ENCODE results near the gene PLEKHA8.
"Not testable (repeated sequence)": the region's sequence is repeated elsewhere in the genome, so short reads cannot be mapped to it uniquely, and the experiment has no call there.

Gene PLEKHA8

DNA sequence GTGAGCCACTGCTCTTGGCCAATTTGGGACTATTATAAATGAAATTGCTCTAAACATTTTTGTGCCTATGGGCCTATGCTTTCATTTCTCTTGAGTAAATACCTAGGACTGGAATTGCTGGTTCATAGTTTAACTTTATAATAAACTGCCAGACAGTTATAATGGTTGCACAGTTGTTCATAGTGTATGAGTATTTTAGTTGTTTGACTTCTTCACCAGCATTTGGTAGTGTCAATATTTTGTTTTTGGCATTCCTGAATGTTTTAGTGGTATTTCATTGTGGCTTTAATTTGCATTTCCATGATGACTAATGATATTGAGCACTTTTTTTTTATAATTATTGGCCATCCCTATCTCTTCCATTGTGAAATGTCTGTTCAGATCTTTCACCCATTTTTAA is 29.5 kb downstream of the PLEKHA8 start:
- intact Hi-C loops (cut with micrococcal nuclease), result no loop called here
- no peaks in the 10 kb centered on the region for H3K27me3 Mint-ChIP-seq
- H3K4me1 Mint-ChIP-seq (ENCODE audit: low read depth), result peaks cover 6% of the 10 kb centered on the region
- no peak overlapping the region for H3K4me3 Mint-ChIP-seq
- peaks cover 46% of the 10 kb centered on the region for H3K36me3 Mint-ChIP-seq (ENCODE audit: low read depth)
- H3K9me3 Mint-ChIP-seq, result no peaks in the 10 kb centered on the region
- no peak overlapping the region for H3K27ac Mint-ChIP-seq

GRCh38 chr7:30061786-30062185 is 33.6 kb downstream of the PLEKHA8 start:
- not testable (repeated sequence) for H3K4me3 Mint-ChIP-seq; H3K27me3 Mint-ChIP-seq; H3K9me3 Mint-ChIP-seq; H3K4me1 Mint-ChIP-seq (ENCODE audit: low read depth); H3K27ac Mint-ChIP-seq
- H3K36me3 Mint-ChIP-seq (ENCODE audit: low read depth), result peaks cover 39% of the 10 kb centered on the region
- intact Hi-C loops (cut with micrococcal nuclease), result loop anchor here (5.0 kb wide), 3 partner anchors 114 to 424 kb away; no protein-coding TSS in a partner anchor

DNA sequence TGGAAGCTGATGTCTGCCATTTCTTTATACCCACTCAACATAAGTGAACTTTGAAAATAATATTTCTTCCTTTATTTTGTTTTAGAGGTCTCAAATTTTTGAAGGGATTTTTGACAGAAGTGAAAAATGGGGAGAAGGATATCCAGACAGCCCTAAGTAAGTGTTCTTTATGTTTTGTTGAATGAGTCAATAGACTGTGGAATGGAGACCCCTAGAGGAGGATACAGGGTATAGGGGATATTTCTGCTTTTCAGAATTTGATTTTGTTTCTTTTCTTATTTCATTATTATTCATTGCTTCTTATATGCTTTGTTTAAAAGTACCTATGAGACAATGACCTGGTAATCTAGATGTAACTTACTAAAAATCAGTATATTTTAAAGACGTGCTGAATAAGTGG is 34.4 kb downstream of the PLEKHA8 start:
- peaks cover 34% of the 10 kb centered on the region for H3K36me3 Mint-ChIP-seq (ENCODE audit: low read depth)
- no peaks in the 10 kb centered on the region for H3K9me3 Mint-ChIP-seq
- no peak overlapping the region for H3K4me3 Mint-ChIP-seq
- intact Hi-C loops (cut with micrococcal nuclease), result loop anchor here (5.0 kb wide), 3 partner anchors 115 to 425 kb away; no protein-coding TSS in a partner anchor
- no peaks in the 10 kb centered on the region for H3K27me3 Mint-ChIP-seq
- H3K27ac Mint-ChIP-seq, result no peak overlapping the region
- H3K4me1 Mint-ChIP-seq (ENCODE audit: low read depth), result peaks cover 6% of the 10 kb centered on the region

GRCh38 chr7:30065746-30066145 is 37.5 kb downstream of the PLEKHA8 start:
- H3K27me3 Mint-ChIP-seq, result no peaks in the 10 kb centered on the region
- no peaks in the 10 kb centered on the region for H3K9me3 Mint-ChIP-seq
- H3K4me3 Mint-ChIP-seq, result no peak overlapping the region
- peaks cover 10% of the 10 kb centered on the region for H3K4me1 Mint-ChIP-seq (ENCODE audit: low read depth)
- H3K36me3 Mint-ChIP-seq (ENCODE audit: low read depth), result peaks cover 36% of the 10 kb centered on the region
- H3K27ac Mint-ChIP-seq, result no peak overlapping the region
- intact Hi-C loops (cut with micrococcal nuclease), result no loop called here

GRCh38 chr7:30066687-30067086 is 38.5 kb downstream of the PLEKHA8 start:
- H3K36me3 Mint-ChIP-seq (ENCODE audit: low read depth), result peaks cover 44% of the 10 kb centered on the region
- no peak overlapping the region for H3K4me3 Mint-ChIP-seq
- no peaks in the 10 kb centered on the region for H3K27me3 Mint-ChIP-seq
- no peak overlapping the region for H3K27ac Mint-ChIP-seq
- intact Hi-C loops (cut with micrococcal nuclease), result no loop called here
- H3K4me1 Mint-ChIP-seq (ENCODE audit: low read depth), result peaks cover 10% of the 10 kb centered on the region
- H3K9me3 Mint-ChIP-seq, result no peaks in the 10 kb centered on the region

GRCh38 chr7:30068117-30068516 is 39.9 kb downstream of the PLEKHA8 start:
- H3K4me1 Mint-ChIP-seq (ENCODE audit: low read depth), result peaks cover 10% of the 10 kb centered on the region
- H3K27ac Mint-ChIP-seq, result no peak overlapping the region
- H3K36me3 Mint-ChIP-seq (ENCODE audit: low read depth), result peaks cover 36% of the 10 kb centered on the region
- H3K4me3 Mint-ChIP-seq, result no peak overlapping the region
- H3K27me3 Mint-ChIP-seq, result no peaks in the 10 kb centered on the region
- H3K9me3 Mint-ChIP-seq, result no peaks in the 10 kb centered on the region
- intact Hi-C loops (cut with micrococcal nuclease), result no loop called here

GRCh38 chr7:30069096-30069867 is 41.1 kb downstream of the PLEKHA8 start:
- intact Hi-C loops (cut with micrococcal nuclease), result no loop called here
- H3K9me3 Mint-ChIP-seq, result no peaks in the 10 kb centered on the region
- H3K4me3 Mint-ChIP-seq, result no peak overlapping the region
- no peak overlapping the region for H3K27ac Mint-ChIP-seq
- H3K27me3 Mint-ChIP-seq, result no peaks in the 10 kb centered on the region
- peaks cover 24% of the 10 kb centered on the region for H3K36me3 Mint-ChIP-seq (ENCODE audit: low read depth)
- peaks cover 10% of the 10 kb centered on the region for H3K4me1 Mint-ChIP-seq (ENCODE audit: low read depth)

DNA sequence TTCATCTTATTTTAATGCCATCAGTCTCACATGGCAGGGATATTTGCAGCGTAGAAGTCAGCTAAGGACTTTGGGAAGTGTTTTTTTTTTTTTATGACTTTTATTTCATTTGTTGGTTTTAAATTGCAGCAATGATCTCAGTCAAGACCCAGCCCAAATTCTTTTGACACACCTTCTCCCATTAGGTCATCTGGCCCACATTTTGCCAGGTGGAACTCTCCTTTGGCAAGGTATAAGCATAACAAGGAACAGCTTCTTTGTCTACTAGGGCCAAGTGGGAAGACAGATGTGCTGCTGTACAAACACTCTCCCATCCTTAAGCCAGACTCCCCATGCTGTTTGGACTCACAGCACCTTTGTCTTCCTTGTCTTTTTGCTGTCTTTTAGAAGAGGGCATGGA is 41.8 kb downstream of the PLEKHA8 start:
- intact Hi-C loops (cut with micrococcal nuclease), result no loop called here
- H3K9me3 Mint-ChIP-seq, result no peaks in the 10 kb centered on the region
- no peak overlapping the region for H3K27ac Mint-ChIP-seq
- H3K4me3 Mint-ChIP-seq, result no peak overlapping the region
- H3K4me1 Mint-ChIP-seq (ENCODE audit: low read depth), result peaks cover 10% of the 10 kb centered on the region
- no peaks in the 10 kb centered on the region for H3K27me3 Mint-ChIP-seq
- peaks cover 24% of the 10 kb centered on the region for H3K36me3 Mint-ChIP-seq (ENCODE audit: low read depth)

DNA sequence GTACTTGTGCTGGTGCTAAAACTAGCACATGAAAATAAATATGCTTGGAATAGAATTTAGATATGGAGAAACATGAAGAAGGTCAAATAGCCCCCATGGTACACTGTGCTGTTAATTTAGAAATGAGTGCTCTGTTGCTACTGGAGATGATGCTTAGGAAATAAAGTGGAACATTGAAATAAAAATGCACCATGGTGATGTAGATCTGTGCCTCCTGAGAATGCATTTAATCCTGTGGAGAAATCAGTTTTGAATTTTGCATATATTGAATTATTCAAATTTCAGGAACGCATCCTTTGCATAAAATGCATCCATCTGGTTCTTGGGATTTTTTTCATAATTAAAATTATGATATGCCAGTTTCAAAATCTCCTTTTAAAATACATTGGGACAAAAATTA is 44.5 kb downstream of the PLEKHA8 start:
- H3K36me3 Mint-ChIP-seq (ENCODE audit: low read depth), result peaks cover 21% of the 10 kb centered on the region
- no peak overlapping the region for H3K4me3 Mint-ChIP-seq
- H3K9me3 Mint-ChIP-seq, result no peaks in the 10 kb centered on the region
- intact Hi-C loops (cut with micrococcal nuclease), result no loop called here
- no peaks in the 10 kb centered on the region for H3K27me3 Mint-ChIP-seq
- H3K4me1 Mint-ChIP-seq (ENCODE audit: low read depth), result peaks cover 19% of the 10 kb centered on the region
- no peak overlapping the region for H3K27ac Mint-ChIP-seq

GRCh38 chr7:30074422-30075030 is 46.3 kb downstream of the PLEKHA8 start:
- no peaks in the 10 kb centered on the region for H3K27me3 Mint-ChIP-seq

GRCh38 chr7:30076411-30076810 is 48.2 kb downstream of the PLEKHA8 start:
- no peak overlapping the region for H3K27ac Mint-ChIP-seq
- H3K4me1 Mint-ChIP-seq (ENCODE audit: low read depth), result peaks cover 9% of the 10 kb centered on the region
- H3K9me3 Mint-ChIP-seq, result no peaks in the 10 kb centered on the region
- H3K27me3 Mint-ChIP-seq, result no peaks in the 10 kb centered on the region
- no peak overlapping the region for H3K4me3 Mint-ChIP-seq
- intact Hi-C loops (cut with micrococcal nuclease), result no loop called here
- H3K36me3 Mint-ChIP-seq (ENCODE audit: low read depth), result peaks cover 28% of the 10 kb centered on the region

More at GRCh38 chr7:30074422-30075030, 46.3 kb downstream of the PLEKHA8 start:
- Mint-ChIP-seq H3K4me1 (ENCODE audit: low read depth) (peaks cover 9% of the 10 kb centered on the region), H3K36me3 (ENCODE audit: low read depth) (peaks cover 32% of the 10 kb centered on the region), H3K4me3 (no peak overlapping the region), H3K27ac (no peak overlapping the region), H3K9me3 (no peaks in the 10 kb centered on the region)
- intact Hi-C loops (cut with micrococcal nuclease), result no loop called here

GRCh38 chr7:30078280-30078679 is 50.1 kb downstream of the PLEKHA8 start:
- Mint-ChIP-seq H3K4me3 (no peak overlapping the region), H3K36me3 (ENCODE audit: low read depth) (peaks cover 22% of the 10 kb centered on the region), H3K9me3 (no peaks in the 10 kb centered on the region), H3K27ac (no peak overlapping the region), H3K4me1 (ENCODE audit: low read depth) (peaks cover 9% of the 10 kb centered on the region), H3K27me3 (no peaks in the 10 kb centered on the region)
- intact Hi-C loops (cut with micrococcal nuclease), result no loop called here

- intact Hi-C loops (cut with micrococcal nuclease), result no loop called here
- H3K36me3 Mint-ChIP-seq (ENCODE audit: low read depth), result peaks cover 22% of the 10 kb centered on the region
- no peak overlapping the region for H3K4me3 Mint-ChIP-seq
- peaks cover 9% of the 10 kb centered on the region for H3K4me1 Mint-ChIP-seq (ENCODE audit: low read depth)
- no peak overlapping the region for H3K27ac Mint-ChIP-seq
- H3K9me3 Mint-ChIP-seq, result no peaks in the 10 kb centered on the region
- H3K27me3 Mint-ChIP-seq, result no peaks in the 10 kb centered on the region
These were observed 51.7 kb downstream of the PLEKHA8 start for GRCh38 chr7:30079880-30080279.

- H3K36me3 Mint-ChIP-seq (ENCODE audit: low read depth), result peaks cover 22% of the 10 kb centered on the region
- intact Hi-C loops (cut with micrococcal nuclease), result no loop called here
These were observed 52.6 kb downstream of the PLEKHA8 start for GRCh38 chr7:30080818-30081217.

More at GRCh38 chr7:30080818-30081217, 52.6 kb downstream of the PLEKHA8 start:
- H3K27ac Mint-ChIP-seq, result no peak overlapping the region
- H3K9me3 Mint-ChIP-seq, result no peaks in the 10 kb centered on the region
- H3K27me3 Mint-ChIP-seq, result no peaks in the 10 kb centered on the region
- no peak overlapping the region for H3K4me3 Mint-ChIP-seq
- peaks cover 15% of the 10 kb centered on the region for H3K4me1 Mint-ChIP-seq (ENCODE audit: low read depth)

Data from dendritic cell treated with granulocyte-macrophage colony-stimulating factor and Interleukin-4, amounts not matched to agents 40 ng/mL and 50 ng/mL, for 4 days (primary cell).